HFFc6 (cell line): ENCODE measurements around the gene GPR157. TPM values are rescaled to one million over a fixed set of nuclear protein-coding genes. Genes with fewer than 3 reads are reported as not detected.

ENCODE experiments used
- DNase-seq: peaks from one replicate; pipeline ENCODE4 v3.0.0-alpha.2; 2018
- H3K27ac Mint-ChIP-seq: 2 replicates; pipeline ENCODE4 v1.8.0; 2020; ENCODE audit warnings: mild to moderate bottlenecking, mixed read lengths
- H3K27me3 Mint-ChIP-seq: 2 replicates; pipeline ENCODE4 v1.8.0; 2021; ENCODE audit warnings: mild to moderate bottlenecking, moderate library complexity, mixed read lengths; ENCODE audit not compliant: insufficient read depth
- H3K36me3 Mint-ChIP-seq: 2 replicates; pipeline ENCODE4 v1.8.0; 2021; ENCODE audit warnings: low read depth, mixed read lengths
- H3K4me1 Mint-ChIP-seq: 2 replicates; pipeline ENCODE4 v1.8.0; 2020; ENCODE audit warnings: low read depth, mixed read lengths
- H3K4me3 Mint-ChIP-seq: 2 replicates; pipeline ENCODE4 v1.8.0; 2020; ENCODE audit warnings: mild to moderate bottlenecking, moderate library complexity, mixed read lengths
- H3K9me3 Mint-ChIP-seq: 2 replicates; pipeline ENCODE4 v1.8.0; 2020; ENCODE audit warnings: mild to moderate bottlenecking, mixed read lengths
- total RNA-seq, 6 experiments: library from RNA; stranded (reverse); fragmentation: NEBNext Ultra II Directional; extraction: Animal tissue kit (Norgen Biotek cat#: 25700); gene quantifications; 2 replicates in 1 of 6; 3 replicates in 5 of 6; pipeline ENCODE4 v1.2.3, GENCODE V29; 2021
- TF ChIP-seq, protein P1 (sequence below): fragments of 200-600 bp; sonication (generic); IDR thresholded peaks from 2 replicates; pipeline ENCODE4 v1.5.0; 2021; ENCODE audit warnings: antibody characterized with exemption, mild to moderate bottlenecking

GPR157 gene
- total RNA-seq, 6 experiments from 2014 or later, result 8.2 to 11.1 (median 9.7) TPM

DNA sequence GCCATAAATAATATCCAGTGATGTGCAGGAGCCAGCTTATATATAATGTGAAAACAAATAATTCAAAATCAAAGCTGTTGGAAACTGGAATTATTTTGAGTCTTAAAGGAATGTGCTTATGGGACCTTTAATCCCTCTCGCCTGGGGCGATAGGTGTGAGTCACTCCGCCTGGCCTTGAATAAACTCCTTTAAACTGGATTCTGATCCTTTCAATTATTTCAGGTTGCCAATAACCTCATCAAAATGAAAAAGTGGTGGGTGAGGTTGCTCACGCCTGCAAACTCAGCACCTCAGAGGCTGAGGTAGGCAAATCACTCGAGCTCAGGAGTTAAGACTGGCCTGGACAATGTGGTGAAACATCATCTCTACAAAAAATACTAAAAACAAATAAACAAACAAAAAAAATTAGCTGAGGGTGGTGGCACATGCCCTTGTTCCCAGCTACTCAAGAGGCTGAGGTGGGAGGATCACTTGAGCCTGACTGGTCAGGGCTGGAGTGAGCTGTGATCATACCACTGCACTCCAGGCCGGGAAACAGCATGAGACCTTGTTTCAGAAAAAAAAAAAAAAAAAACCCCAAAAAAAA lies 48.1 kb downstream of the GPR157 start:
- Mint-ChIP-seq H3K27ac (no peak overlapping the region), H3K36me3 (no peaks in the 10 kb centered on the region), H3K4me3 (no peak overlapping the region), H3K9me3 (no peaks in the 10 kb centered on the region), H3K4me1 (peaks cover 43% of the 10 kb centered on the region), H3K27me3 (peaks cover 2% of the 10 kb centered on the region)
- TF ChIP-seq, protein P1, sequence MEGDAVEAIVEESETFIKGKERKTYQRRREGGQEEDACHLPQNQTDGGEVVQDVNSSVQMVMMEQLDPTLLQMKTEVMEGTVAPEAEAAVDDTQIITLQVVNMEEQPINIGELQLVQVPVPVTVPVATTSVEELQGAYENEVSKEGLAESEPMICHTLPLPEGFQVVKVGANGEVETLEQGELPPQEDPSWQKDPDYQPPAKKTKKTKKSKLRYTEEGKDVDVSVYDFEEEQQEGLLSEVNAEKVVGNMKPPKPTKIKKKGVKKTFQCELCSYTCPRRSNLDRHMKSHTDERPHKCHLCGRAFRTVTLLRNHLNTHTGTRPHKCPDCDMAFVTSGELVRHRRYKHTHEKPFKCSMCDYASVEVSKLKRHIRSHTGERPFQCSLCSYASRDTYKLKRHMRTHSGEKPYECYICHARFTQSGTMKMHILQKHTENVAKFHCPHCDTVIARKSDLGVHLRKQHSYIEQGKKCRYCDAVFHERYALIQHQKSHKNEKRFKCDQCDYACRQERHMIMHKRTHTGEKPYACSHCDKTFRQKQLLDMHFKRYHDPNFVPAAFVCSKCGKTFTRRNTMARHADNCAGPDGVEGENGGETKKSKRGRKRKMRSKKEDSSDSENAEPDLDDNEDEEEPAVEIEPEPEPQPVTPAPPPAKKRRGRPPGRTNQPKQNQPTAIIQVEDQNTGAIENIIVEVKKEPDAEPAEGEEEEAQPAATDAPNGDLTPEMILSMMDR, result no peak
- no peak for DNase-seq

DNA sequence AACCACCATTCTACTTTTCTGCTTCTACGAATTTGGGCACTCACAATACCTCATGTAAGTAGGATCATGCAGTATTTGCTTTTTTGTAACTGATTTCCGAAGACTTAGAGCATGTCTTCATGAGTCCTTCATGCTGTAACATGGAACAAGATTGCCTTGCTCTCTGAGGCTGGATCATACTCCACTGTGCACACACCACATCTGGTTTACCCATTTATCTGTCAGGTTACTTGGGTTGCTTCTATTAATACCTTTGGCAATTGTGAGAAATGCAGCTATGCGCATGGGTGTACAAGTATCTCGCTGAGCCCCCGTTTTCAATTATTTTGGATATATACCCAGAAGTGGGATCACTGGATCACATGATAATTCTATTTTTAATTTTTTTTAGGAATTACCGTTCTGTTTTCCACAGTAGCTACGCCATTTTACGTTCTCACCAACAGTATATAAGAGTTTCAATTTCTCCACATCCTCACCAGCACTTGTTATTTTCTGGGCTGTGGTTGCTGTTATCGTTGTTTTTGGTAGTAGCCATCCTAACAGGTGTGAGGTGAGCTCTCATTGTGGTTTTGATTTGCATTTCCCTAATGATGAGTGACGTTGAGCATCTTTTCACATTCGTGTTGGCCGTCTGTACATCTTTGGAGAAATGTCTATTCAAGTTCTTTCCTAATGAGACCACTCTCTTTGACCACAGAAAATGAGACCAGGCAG lies 48.8 kb downstream of the GPR157 start:
- TF ChIP-seq, protein P1, result no peak
- Mint-ChIP-seq H3K4me3 (no peak overlapping the region), H3K36me3 (no peaks in the 10 kb centered on the region), H3K9me3 (no peaks in the 10 kb centered on the region), H3K27me3 (peaks cover 4% of the 10 kb centered on the region), H3K4me1 (peaks cover 39% of the 10 kb centered on the region), H3K27ac (no peak overlapping the region)
- no peak for DNase-seq

DNA sequence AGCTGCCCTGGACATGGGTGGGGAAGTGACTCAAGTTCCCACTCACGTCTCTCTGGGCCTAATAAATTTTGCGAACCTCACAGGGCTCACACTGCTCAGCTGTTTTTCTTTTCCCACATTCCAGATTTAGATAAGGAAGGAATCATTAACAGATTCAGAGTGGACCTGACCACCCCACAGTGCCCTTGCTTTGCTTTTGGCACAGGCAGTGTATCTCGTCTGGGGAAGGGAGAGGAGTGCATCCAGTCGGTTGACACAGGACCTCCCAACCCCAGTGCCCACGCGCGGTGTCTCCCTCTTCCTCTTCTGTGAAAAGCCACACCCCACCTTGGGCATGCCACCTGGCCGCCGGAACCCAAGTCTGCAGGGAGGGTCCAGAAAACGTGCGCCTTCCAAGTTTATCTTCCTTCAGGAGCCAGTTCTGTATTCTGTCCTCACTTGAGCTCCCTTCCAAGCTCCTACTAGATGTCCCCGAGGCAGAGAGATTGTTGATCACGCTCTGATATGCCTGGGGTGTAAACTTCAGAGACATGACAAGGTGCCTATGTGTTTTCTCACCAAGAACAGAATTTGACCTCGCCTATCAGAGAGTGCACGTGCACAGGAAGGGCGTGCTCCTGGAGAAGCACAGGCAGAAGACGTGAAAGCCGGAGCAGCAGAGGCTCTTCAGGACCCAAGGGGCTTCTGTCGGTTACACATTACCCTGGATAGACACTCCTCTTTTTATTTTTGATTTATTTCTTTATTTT lies 50.0 kb downstream of the GPR157 start:
- DNase-seq, result no peak
- no peaks in the 10 kb centered on the region for H3K9me3 Mint-ChIP-seq
- no peaks in the 10 kb centered on the region for H3K36me3 Mint-ChIP-seq
- no peak overlapping the region for H3K4me3 Mint-ChIP-seq
- H3K27me3 Mint-ChIP-seq, result peaks cover 13% of the 10 kb centered on the region
- TF ChIP-seq, protein P1, result no peak
- H3K27ac Mint-ChIP-seq, result no peak overlapping the region; the same call in 1 of the 2 replicates
- H3K4me1 Mint-ChIP-seq, result peaks cover 41% of the 10 kb centered on the region

DNA sequence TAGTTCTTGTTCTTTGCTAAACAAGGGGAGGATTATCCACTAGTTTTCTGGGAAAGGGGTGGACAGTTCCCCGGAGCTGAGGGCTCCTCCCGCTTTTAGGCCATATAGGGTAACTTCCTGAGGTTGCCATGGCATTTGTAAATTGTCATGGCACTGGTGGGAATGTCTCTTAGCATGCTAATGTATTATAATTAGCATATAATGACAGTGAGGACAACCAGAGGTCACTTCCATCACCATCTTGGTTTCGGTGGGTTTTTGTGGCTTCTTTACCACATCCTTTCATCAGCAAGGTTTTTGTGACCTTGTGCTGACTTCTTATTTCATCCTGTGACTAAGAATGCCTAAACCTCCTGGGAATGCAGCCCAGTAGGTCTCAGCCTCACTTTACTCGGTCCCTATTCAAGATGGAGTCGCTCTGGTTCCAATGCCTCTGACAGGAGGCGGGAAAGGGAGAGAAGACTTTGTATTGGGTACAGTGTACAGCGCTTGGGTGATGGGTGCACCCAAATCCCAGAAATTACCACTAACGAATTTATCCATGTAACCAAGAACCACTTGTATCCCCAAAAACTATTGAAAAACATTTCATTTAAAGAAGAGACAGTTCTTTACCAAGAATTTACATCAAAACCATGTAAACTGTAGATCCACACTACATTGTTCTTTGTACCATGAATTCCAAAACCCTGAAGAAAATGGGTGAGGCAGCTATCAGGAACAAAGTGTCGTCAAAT lies 50.7 kb downstream of the GPR157 start:
- no peaks in the 10 kb centered on the region for H3K9me3 Mint-ChIP-seq
- TF ChIP-seq, protein P1, result no peak
- no peak overlapping the region for H3K4me3 Mint-ChIP-seq
- H3K36me3 Mint-ChIP-seq, result no peaks in the 10 kb centered on the region
- H3K27ac Mint-ChIP-seq, result peak overlapping the region; percentile 48; the same call in 1 of the 2 replicates
- peak; percentile 75 for DNase-seq
- peaks cover 41% of the 10 kb centered on the region for H3K4me1 Mint-ChIP-seq
- peaks cover 13% of the 10 kb centered on the region for H3K27me3 Mint-ChIP-seq

DNA sequence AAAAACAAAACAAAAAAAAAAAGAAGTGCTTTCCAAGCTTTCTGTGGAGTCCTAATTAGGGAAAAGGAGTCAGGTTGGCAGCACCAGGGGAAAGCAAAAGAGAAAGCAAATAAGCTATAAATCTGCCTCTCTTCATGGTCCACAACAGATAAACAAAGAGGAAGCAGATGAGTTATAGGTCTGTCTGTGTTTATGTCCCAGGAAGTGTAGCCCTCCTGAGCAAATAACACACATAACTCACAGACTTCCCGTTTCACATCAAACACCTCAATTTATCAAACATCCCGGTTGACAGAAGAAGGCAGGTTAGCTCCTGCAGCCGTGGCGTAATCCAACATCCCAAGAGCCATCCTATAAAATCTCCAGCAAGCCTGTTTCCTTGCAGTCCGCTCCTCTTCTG lies 53.9 kb downstream of the GPR157 start:
- Mint-ChIP-seq H3K4me1 (peaks cover 32% of the 10 kb centered on the region), H3K9me3 (no peaks in the 10 kb centered on the region), H3K27me3 (peaks cover 15% of the 10 kb centered on the region), H3K36me3 (no peaks in the 10 kb centered on the region), H3K4me3 (no peak overlapping the region), H3K27ac (no peak overlapping the region)
- no peak for DNase-seq
- TF ChIP-seq, protein P1, result no peak
